ENCODE measurements around the gene RMI1. TPM values are rescaled to one million over a fixed set of nuclear protein-coding genes. Genes with fewer than 3 reads are reported as not detected.

Gene RMI1
- total and polyA plus RNA-seq, 8 donors, result 3.2 to 20.5 (median 5.1) TPM; not detected in 2

GRCh38 chr9:83956436-83957247 is 24.0 kb upstream of the RMI1 start:
- peak overlapping the region; percentile 87 to 93 (median 92) for H3K27ac ChIP-seq
- peaks cover 0 to 29% (median 27%) of the 10 kb centered on the region in 4 donors for H3K36me3 ChIP-seq
- H3K9me3 ChIP-seq, result no peaks in the 10 kb centered on the region
- 1 to 3% (median 2%) methylated on average over 41 to 57 of the region's 57 CpGs for WGBS, 5 donors
- peak overlapping the region; percentile 61 to 76 (median 65) for H3K4me3 ChIP-seq
- TF ChIP-seq EP300 (IDR thresholded peaks at IDR 0.05), result no peak
- peak in 2 of 3 donors; percentile 71 to 80 for TF ChIP-seq POLR2AphosphoS5 (IDR thresholded peaks at IDR 0.05)
- intact Hi-C loops (cut with DNase I; ENCODE audit: low total_unique reads), result no loop called here
- H3K4me1 ChIP-seq, result peaks cover 13 to 27% (median 20%) of the 10 kb centered on the region in 4 donors
- peak; percentile 89 to 93 for DNase-seq
- H3K27me3 ChIP-seq, result no peaks in the 10 kb centered on the region

- Histone ChIP-seq H3K27me3 (no peaks in the 10 kb centered on the region), H3K27ac (peak overlapping the region; percentile 87 to 93 (median 92)), H3K9me3 (no peaks in the 10 kb centered on the region), H3K4me1 (peaks cover 13 to 29% (median 22%) of the 10 kb centered on the region in 4 donors), H3K36me3 (peaks cover 0 to 25% (median 21%) of the 10 kb centered on the region in 4 donors), H3K4me3 (peak overlapping the region; percentile 61 to 76 (median 65))
- intact Hi-C loops (cut with DNase I; ENCODE audit: low total_unique reads), result no loop called here
- no peak for DNase-seq
- TF ChIP-seq EP300 (IDR thresholded peaks at IDR 0.05) (no peak), POLR2AphosphoS5 (IDR thresholded peaks at IDR 0.05) (no peak), POLR2A (IDR thresholded peaks at IDR 0.05) (no peak), CTCF (IDR thresholded peaks at IDR 0.05) (no peak)
- WGBS, 5 donors, result 32 to 58% (median 42%) methylated on average over 4 of the region's 4 CpGs
Observed at GRCh38 chr9:83957248-83957513, 23.4 kb upstream of the RMI1 start.

- Histone ChIP-seq H3K27ac (peak overlapping the region in 1 of 5 donors; percentile 18), H3K4me3 (no peak overlapping the region), H3K27me3 (no peaks in the 10 kb centered on the region), H3K4me1 (peaks cover 13 to 29% (median 23%) of the 10 kb centered on the region in 4 donors), H3K36me3 (peaks cover 0 to 6% (median 3%) of the 10 kb centered on the region in 4 donors), H3K9me3 (no peaks in the 10 kb centered on the region)
- WGBS, 5 donors, result 58 to 80% (median 71%) methylated on average over 4 of the region's 4 CpGs
- TF ChIP-seq CTCF (IDR thresholded peaks at IDR 0.05) (no peak), POLR2A (IDR thresholded peaks at IDR 0.05) (no peak), POLR2AphosphoS5 (IDR thresholded peaks at IDR 0.05) (no peak), EP300 (IDR thresholded peaks at IDR 0.05) (no peak)
- intact Hi-C loops (cut with DNase I; ENCODE audit: low total_unique reads), result no loop called here
- DNase-seq, result no peak
Observed at GRCh38 chr9:83959061-83959460, 21.5 kb upstream of the RMI1 start.

- peaks cover 0 to 3% (median 1%) of the 10 kb centered on the region in 4 donors for H3K36me3 ChIP-seq
- no peaks in the 10 kb centered on the region for H3K9me3 ChIP-seq
- no peaks in the 10 kb centered on the region for H3K27me3 ChIP-seq
- TF ChIP-seq EP300 (IDR thresholded peaks at IDR 0.05) (no peak), POLR2A (IDR thresholded peaks at IDR 0.05) (no peak), POLR2AphosphoS5 (IDR thresholded peaks at IDR 0.05) (no peak), CTCF (IDR thresholded peaks at IDR 0.05) (no peak)
- WGBS, 5 donors, result 78 to 95% (median 89%) methylated on average over 5 of the region's 5 CpGs
- no peak overlapping the region for H3K27ac ChIP-seq
- intact Hi-C loops (cut with DNase I; ENCODE audit: low total_unique reads), result no loop called here
- H3K4me3 ChIP-seq, result no peak overlapping the region
- H3K4me1 ChIP-seq, result peaks cover 5 to 23% (median 15%) of the 10 kb centered on the region in 4 donors
- no peak for DNase-seq
Observed at GRCh38 chr9:83960991-83961390, 19.6 kb upstream of the RMI1 start.

- peaks cover 0 to 14% (median 13%) of the 10 kb centered on the region in 4 donors for H3K36me3 ChIP-seq
- 28 to 58% (median 38%) methylated on average over 3 of the region's 3 CpGs for WGBS, 5 donors
- peaks cover 0 to 24% (median 12%) of the 10 kb centered on the region in 4 donors for H3K4me1 ChIP-seq
- H3K9me3 ChIP-seq, result no peaks in the 10 kb centered on the region
- H3K27me3 ChIP-seq, result no peaks in the 10 kb centered on the region
- no peak for DNase-seq
- intact Hi-C loops (cut with DNase I; ENCODE audit: low total_unique reads), result no loop called here
- H3K4me3 ChIP-seq, result no peak overlapping the region
- TF ChIP-seq POLR2AphosphoS5 (IDR thresholded peaks at IDR 0.05) (no peak), CTCF (IDR thresholded peaks at IDR 0.05) (no peak), POLR2A (IDR thresholded peaks at IDR 0.05) (no peak)
- peak overlapping the region in 1 of 5 donors; percentile 9 for H3K27ac ChIP-seq
Observed at GRCh38 chr9:83962165-83962564, 18.4 kb upstream of the RMI1 start.

All from stomach (tissue), 9 donors.